ENCODE results near the gene ZNF581. TPM values are rescaled to one million over a fixed set of nuclear protein-coding genes. Genes with fewer than 3 reads are reported as not detected.

Gene ZNF581
- total RNA-seq, 1 experiment from 2014 or later: 65.1 TPM

DNA sequence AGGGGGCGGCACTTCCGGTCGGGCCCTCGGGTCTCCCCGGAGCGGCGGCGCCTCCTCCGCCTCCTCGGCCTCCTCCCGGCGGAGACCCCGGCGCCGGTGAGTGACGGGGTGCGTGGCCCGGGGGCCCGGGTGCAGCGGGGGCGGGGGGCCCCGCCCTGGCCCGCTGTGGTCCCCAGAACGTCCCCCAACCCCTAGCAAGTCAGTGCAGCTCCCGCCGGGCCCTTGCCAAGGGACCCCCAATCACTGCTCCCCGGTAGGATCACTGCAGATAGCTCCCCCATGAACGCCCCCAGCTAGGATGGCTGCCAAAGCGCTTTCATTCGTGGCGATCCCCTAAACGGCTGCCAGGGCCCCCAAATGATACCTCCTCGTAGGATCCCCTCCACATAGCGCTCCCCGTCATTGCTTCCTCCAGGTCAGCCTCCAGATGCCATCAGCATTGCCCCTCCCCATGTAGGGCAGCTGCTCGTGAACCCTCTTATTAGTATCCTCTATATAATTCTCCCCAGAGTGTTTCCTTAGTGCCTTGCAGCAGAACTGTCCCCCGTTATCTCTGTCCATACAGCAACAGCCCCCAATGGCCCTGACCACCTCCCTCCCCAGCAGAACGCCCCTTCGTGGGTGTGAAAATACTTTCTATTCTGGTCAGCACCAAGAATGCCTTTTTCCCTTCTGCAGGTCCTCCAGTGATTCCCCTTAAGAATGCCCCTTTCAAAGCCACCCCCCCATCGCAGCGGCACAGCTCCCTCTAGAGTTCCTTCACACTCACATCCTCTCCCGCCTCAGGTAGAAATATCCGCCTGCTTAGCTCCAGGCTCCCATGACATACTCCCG lies 37.6 kb upstream of the ZNF581 start, which contains the start of gene ZNF865:
Gene ZNF865 (plus strand): TSS at position 11 of the 834 bp plus-strand sequence. CDS start 7,972 bp downstream, outside the sequence.
- Histone ChIP-seq H2BK12ac (ENCODE audit: insufficient read length, low read depth, low read length) (no peak within 1 kb of the TSS), H3K9me3 (ENCODE audit: control insufficient read depth, low read depth, low read length) (no peaks in the 10 kb centered on the region), H3K79me2 (ENCODE audit: insufficient read depth, low read length) (peaks cover under 1% of the 10 kb centered on the region; the same call in 1 of the 2 replicates), H3K27me3 (ENCODE audit: insufficient read depth, low read length) (no peaks in the 10 kb centered on the region), H2BK5ac (ENCODE audit: insufficient read length, low read length) (no peak within 1 kb of the TSS), H3K14ac (ENCODE audit: insufficient read depth, low read length) (peak within 1 kb of the TSS; percentile 74), H3K4me2 (ENCODE audit: insufficient read depth, insufficient read length, low read length) (peak within 1 kb of the TSS; percentile 91), H3K4me1 (ENCODE audit: insufficient read depth, low read length) (peaks cover 4% of the 10 kb centered on the region; the same call in 1 of the 2 replicates), H2BK15ac (ENCODE audit: low read depth, low read length) (no peak within 1 kb of the TSS), H2BK120ac (ENCODE audit: low read depth, low read length, poor library complexity, severe bottlenecking) (no peak within 1 kb of the TSS), H3K79me1 (ENCODE audit: insufficient read depth, low read depth, low read length, poor library complexity, severe bottlenecking) (peaks cover 4% of the 10 kb centered on the region), H3K23me2 (ENCODE audit: insufficient read length, low read depth, low read length, poor library complexity, severe bottlenecking) (peaks cover 8% of the 10 kb centered on the region), H2BK20ac (ENCODE audit: low read depth, low read length, poor library complexity, severe bottlenecking) (no peak within 1 kb of the TSS), H4K5ac (ENCODE audit: insufficient read length, low read depth, low read length) (no peak within 1 kb of the TSS), H2AFZ (ENCODE audit: low read length) (no peak within 1 kb of the TSS), H3K4ac (ENCODE audit: low read depth, low read length) (no peak within 1 kb of the TSS), H3K23ac (ENCODE audit: insufficient read length, low read depth, low read length) (no peak within 1 kb of the TSS), H3K18ac (ENCODE audit: insufficient read length, low read depth, low read length) (peak within 1 kb of the TSS; percentile 68), H4K8ac (replicated peaks; ENCODE audit: insufficient read length, low read depth, low read length) (no peak within 1 kb of the TSS), H3K56ac (ENCODE audit: insufficient read length, low read depth, low read length) (no peak within 1 kb of the TSS), H4K20me1 (ENCODE audit: control insufficient read depth, insufficient read depth, insufficient read length) (no peaks in the 10 kb centered on the region), H4K91ac (ENCODE audit: insufficient read length, low read depth, low read length) (no peak within 1 kb of the TSS), H3T11ph (ENCODE audit: low read length) (no peak within 1 kb of the TSS), H2AK5ac (ENCODE audit: insufficient read length, low read length) (no peak within 1 kb of the TSS), H3K27ac (ENCODE audit: insufficient read length, low read depth, low read length) (peak within 1 kb of the TSS; percentile 91), H3K9ac (ENCODE audit: extremely low read depth, insufficient read length, low read length) (peak within 1 kb of the TSS; percentile 75)
- Mint-ChIP-seq H3K4me3 (peak within 1 kb of the TSS; percentile 92 to 97), H3K9me3 (peaks cover 2 to 4% of the 10 kb centered on the region in 2 experiments; a peak in 1 of 5 replicates), H3K36me3 (ENCODE audit: insufficient read depth in 1 of 3, low read depth in 3 of 3) (peaks cover 14 to 31% (median 23%) of the 10 kb centered on the region in 3 experiments), H3K4me1 (peaks cover 31 to 32% of the 10 kb centered on the region in 2 experiments), H3K27ac (peak within 1 kb of the TSS; percentile 98 to 99 (median 98)), H3K27me3 (ENCODE audit: low read depth) (no peaks in the 10 kb centered on the region)
- WGBS (ENCODE audit: extremely low coverage, insufficient read length, low lambda C conversion rate): no CpG with 5 or more reads among the region's 44 CpGs
- DNase-seq: peak; percentile 85
- TF ChIP-seq, protein P1, sequence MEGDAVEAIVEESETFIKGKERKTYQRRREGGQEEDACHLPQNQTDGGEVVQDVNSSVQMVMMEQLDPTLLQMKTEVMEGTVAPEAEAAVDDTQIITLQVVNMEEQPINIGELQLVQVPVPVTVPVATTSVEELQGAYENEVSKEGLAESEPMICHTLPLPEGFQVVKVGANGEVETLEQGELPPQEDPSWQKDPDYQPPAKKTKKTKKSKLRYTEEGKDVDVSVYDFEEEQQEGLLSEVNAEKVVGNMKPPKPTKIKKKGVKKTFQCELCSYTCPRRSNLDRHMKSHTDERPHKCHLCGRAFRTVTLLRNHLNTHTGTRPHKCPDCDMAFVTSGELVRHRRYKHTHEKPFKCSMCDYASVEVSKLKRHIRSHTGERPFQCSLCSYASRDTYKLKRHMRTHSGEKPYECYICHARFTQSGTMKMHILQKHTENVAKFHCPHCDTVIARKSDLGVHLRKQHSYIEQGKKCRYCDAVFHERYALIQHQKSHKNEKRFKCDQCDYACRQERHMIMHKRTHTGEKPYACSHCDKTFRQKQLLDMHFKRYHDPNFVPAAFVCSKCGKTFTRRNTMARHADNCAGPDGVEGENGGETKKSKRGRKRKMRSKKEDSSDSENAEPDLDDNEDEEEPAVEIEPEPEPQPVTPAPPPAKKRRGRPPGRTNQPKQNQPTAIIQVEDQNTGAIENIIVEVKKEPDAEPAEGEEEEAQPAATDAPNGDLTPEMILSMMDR (conservative IDR thresholded peaks at IDR 0.05): peak; percentile 80

Measured in H9 (cell line).